Inferior parietal cortex (tissue), 1 donor: ENCODE data around the gene DNAAF6.

Source experiments
- DNase-seq: peaks from one replicate; pipeline ENCODE4 v3.0.0-alpha.2; 2016; ENCODE audit errors: extremely low spot score

Gene DNAAF6

DNA sequence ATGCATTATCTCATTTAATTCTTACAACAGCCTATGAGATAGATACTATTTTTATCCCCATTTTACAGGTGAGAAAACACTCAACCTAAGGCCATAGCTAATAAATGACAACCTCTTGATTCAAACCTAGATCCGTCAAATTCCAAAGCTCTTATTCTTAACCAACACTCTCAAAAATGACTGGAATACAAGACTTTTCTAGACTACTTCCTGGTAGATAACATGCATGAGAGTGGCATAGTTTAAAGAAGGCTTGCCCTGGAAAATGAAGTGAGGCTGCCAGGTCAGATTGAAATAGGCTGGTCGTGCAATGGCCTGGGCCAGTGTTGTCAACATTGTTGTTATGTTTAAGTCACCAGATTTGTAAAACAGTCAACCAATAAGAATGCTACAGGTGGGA lies 86.6 kb downstream of the DNAAF6 start:
- no peak for DNase-seq
